ENCODE measurements around the gene OR12D2. TPM values are rescaled to one million over a fixed set of nuclear protein-coding genes. Genes with fewer than 3 reads are reported as not detected.
"Not testable (repeated sequence)": the region's sequence is repeated elsewhere in the genome, so short reads cannot be mapped to it uniquely, and the experiment has no call there.

The OR12D2 gene
- total and polyA plus RNA-seq, 2 of the 4 experiments (the other 2 are of a cell fraction) = not detected

DNA sequence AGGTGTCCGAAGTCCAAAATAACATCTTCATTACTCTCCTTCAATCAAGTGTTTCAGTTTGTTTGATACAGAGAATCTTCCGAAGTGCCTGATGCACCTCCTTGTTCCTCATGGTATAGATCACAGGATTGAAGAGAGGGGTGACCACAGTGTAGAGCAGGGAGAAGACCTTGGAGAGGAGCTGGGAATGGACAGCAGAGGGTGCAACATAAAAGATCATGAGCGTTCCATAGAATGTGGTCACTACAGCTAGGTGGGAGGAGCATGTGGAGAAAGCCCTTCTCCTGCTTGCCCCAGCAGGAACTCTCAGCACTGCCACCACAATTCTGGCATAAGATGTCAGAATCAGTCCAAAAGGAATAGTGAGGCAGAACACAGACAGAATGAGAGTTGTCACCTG is 31.2 kb downstream of the OR12D2 start:
- no peak overlapping the region for H3K56ac ChIP-seq (ENCODE audit: extremely low read depth, insufficient read depth, low read length)
- no peak overlapping the region for H4K5ac ChIP-seq (ENCODE audit: low read depth, low read length)
- H3K4me3 ChIP-seq (ENCODE audit: insufficient read depth, low read depth, low read length) = no peak overlapping the region
- DNase-seq (no peak), ATAC-seq (ENCODE audit: low read depth) (no peak)
- no peak overlapping the region for H3K9ac ChIP-seq (ENCODE audit: low read depth, low read length)
- no peak overlapping the region for H2BK5ac ChIP-seq (ENCODE audit: low read depth, low read length, poor library complexity, severe bottlenecking)
- intact Hi-C loops (cut with micrococcal nuclease) (no loop called here), in situ Hi-C loops (cut with MboI; ENCODE audit: low sequenced_read_pairs) (no loop called here), dilution Hi-C loops (cut with HindIII; ENCODE audit: low sequenced_read_pairs, unreplicated experiment) (no loop called here)
- no peaks in the 10 kb centered on the region for H3K4me1 ChIP-seq (ENCODE audit: control insufficient read depth, insufficient read depth, low read length)
- CTCF ChIA-PET = no interaction called here
- H3K18ac ChIP-seq (ENCODE audit: low read depth, low read length) = no peak overlapping the region
- no peak overlapping the region for H4K91ac ChIP-seq (ENCODE audit: insufficient read depth, low read depth, low read length)
- H2BK15ac ChIP-seq (ENCODE audit: low read depth, low read length) = no peak overlapping the region
- no peak overlapping the region for H3K4me2 ChIP-seq (ENCODE audit: low read depth, low read length)
- no peak overlapping the region for H3K27ac ChIP-seq (ENCODE audit: insufficient read depth, low read length)
- H2BK120ac ChIP-seq (ENCODE audit: low read depth, low read length) = no peak overlapping the region
- BruUV-seq (replicated peaks) = no TSS peak
- no peak overlapping the region for H2AK9ac ChIP-seq (replicated peaks; ENCODE audit: low read depth, low read length, poor library complexity)
- H3K27me3 ChIP-seq (ENCODE audit: control insufficient read depth, insufficient read depth, low read length) = no peaks in the 10 kb centered on the region
- TF ChIP-seq CEBPB (IDR thresholded peaks at IDR 0.05; ENCODE audit: low read depth, low read length) = no peak
- TF ChIP-seq POLR2A (IDR thresholded peaks at IDR 0.05; ENCODE audit: low read depth, low read length) = no peak
- TF ChIP-seq MXI1 (IDR thresholded peaks at IDR 0.05; ENCODE audit: borderline replicate concordance, low read depth, low read length) = no peak
- no peak for TF ChIP-seq RFX5 (IDR thresholded peaks at IDR 0.05; ENCODE audit: low read depth, low read length)
- TF ChIP-seq FOS (IDR thresholded peaks at IDR 0.05; ENCODE audit: low read depth, low read length) = no peak
- TF ChIP-seq CHD1 (IDR thresholded peaks at IDR 0.05; ENCODE audit: low read depth, low read length) = no peak
- no peak for TF ChIP-seq BHLHE40 (IDR thresholded peaks at IDR 0.05; ENCODE audit: low read depth, low read length)
- TF ChIP-seq, protein P1, sequence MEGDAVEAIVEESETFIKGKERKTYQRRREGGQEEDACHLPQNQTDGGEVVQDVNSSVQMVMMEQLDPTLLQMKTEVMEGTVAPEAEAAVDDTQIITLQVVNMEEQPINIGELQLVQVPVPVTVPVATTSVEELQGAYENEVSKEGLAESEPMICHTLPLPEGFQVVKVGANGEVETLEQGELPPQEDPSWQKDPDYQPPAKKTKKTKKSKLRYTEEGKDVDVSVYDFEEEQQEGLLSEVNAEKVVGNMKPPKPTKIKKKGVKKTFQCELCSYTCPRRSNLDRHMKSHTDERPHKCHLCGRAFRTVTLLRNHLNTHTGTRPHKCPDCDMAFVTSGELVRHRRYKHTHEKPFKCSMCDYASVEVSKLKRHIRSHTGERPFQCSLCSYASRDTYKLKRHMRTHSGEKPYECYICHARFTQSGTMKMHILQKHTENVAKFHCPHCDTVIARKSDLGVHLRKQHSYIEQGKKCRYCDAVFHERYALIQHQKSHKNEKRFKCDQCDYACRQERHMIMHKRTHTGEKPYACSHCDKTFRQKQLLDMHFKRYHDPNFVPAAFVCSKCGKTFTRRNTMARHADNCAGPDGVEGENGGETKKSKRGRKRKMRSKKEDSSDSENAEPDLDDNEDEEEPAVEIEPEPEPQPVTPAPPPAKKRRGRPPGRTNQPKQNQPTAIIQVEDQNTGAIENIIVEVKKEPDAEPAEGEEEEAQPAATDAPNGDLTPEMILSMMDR (conservative IDR thresholded peaks at IDR 0.05; ENCODE audit: low read depth, low read length) = no peak
- no peak overlapping the region for H2AK5ac ChIP-seq (ENCODE audit: low read depth, low read length)
- H3K9me1 ChIP-seq (ENCODE audit: insufficient read depth, low read length) = no peaks in the 10 kb centered on the region
- POLR2A ChIA-PET (ENCODE audit: unreplicated experiment) = no interaction called here
- no peak overlapping the region for H4K8ac ChIP-seq (ENCODE audit: low read depth in 2 of 2, low read length in 2 of 2)
- no peak overlapping the region for H3K4ac ChIP-seq (ENCODE audit: low read depth, low read length)
- no CpG with 5 or more reads among the region's 3 CpGs for WGBS, 2 experiments (ENCODE audit: extremely low coverage in 2 of 2, insufficient read length in 1 of 2)
- no peaks in the 10 kb centered on the region for H3K36me3 ChIP-seq (ENCODE audit: control insufficient read depth, insufficient read depth, low read length)
- no peak overlapping the region for H2AFZ ChIP-seq (replicated peaks; ENCODE audit: low read length, poor library complexity)
- no peaks in the 10 kb centered on the region for H3K79me1 ChIP-seq (ENCODE audit: low read depth in 1 of 2, low read length in 2 of 2)
- H4K20me1 ChIP-seq (ENCODE audit: insufficient read depth, low read length) = no peaks in the 10 kb centered on the region
- no peak overlapping the region for H3K23ac ChIP-seq (ENCODE audit: low read depth, low read length)
- H2BK20ac ChIP-seq (ENCODE audit: low read depth, low read length) = no peak overlapping the region
- peaks cover 6% of the 10 kb centered on the region for H3K9me3 ChIP-seq (ENCODE audit: control insufficient read depth, insufficient read depth, low read length)
- no peak overlapping the region for H3K14ac ChIP-seq (replicated peaks; ENCODE audit: low read depth, low read length)

DNA sequence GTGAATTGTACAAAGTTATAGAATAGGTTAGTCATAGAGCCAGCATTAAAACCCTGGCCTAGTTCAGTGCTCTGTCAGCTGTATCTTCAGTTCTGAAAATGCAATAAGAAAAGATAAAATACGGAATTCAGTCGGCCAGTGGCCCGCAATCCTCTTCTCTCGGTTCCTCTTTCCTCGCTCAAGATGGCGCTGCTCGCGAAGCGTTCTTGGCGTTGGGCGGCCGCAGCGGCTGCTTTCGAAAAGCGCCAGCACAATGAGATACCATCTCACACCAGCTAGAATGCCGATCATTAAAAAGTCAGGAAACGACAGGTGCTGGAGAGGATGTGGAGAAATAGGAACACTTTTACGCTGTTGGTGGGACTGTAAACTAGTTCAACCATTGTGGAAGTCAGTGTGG is 41.3 kb downstream of the OR12D2 start:
- BruUV-seq (replicated peaks); H3K4ac ChIP-seq (ENCODE audit: low read depth, low read length); H3K4me3 ChIP-seq (ENCODE audit: insufficient read depth, low read depth, low read length); dilution Hi-C loops (cut with HindIII; ENCODE audit: low sequenced_read_pairs, unreplicated experiment); H3K56ac ChIP-seq (ENCODE audit: extremely low read depth, insufficient read depth, low read length); CTCF ChIA-PET; H2AK5ac ChIP-seq (ENCODE audit: low read depth, low read length); in situ Hi-C loops (cut with MboI; ENCODE audit: low sequenced_read_pairs); H3K27me3 ChIP-seq (ENCODE audit: control insufficient read depth, insufficient read depth, low read length); H3K23ac ChIP-seq (ENCODE audit: low read depth, low read length); H2BK5ac ChIP-seq (ENCODE audit: low read depth, low read length, poor library complexity, severe bottlenecking); H4K91ac ChIP-seq (ENCODE audit: insufficient read depth, low read depth, low read length); H4K20me1 ChIP-seq (ENCODE audit: insufficient read depth, low read length); H3K9me1 ChIP-seq (ENCODE audit: insufficient read depth, low read length); intact Hi-C loops (cut with micrococcal nuclease); H4K8ac ChIP-seq (ENCODE audit: low read depth in 2 of 2, low read length in 2 of 2); ATAC-seq (ENCODE audit: low read depth); H3K9ac ChIP-seq (ENCODE audit: low read depth, low read length); H2BK120ac ChIP-seq (ENCODE audit: low read depth, low read length); H3K36me3 ChIP-seq (ENCODE audit: control insufficient read depth, insufficient read depth, low read length); H3K27ac ChIP-seq (ENCODE audit: insufficient read depth, low read length); H2AK9ac ChIP-seq (replicated peaks; ENCODE audit: low read depth, low read length, poor library complexity); POLR2A ChIA-PET (ENCODE audit: unreplicated experiment); H3K4me2 ChIP-seq (ENCODE audit: low read depth, low read length); H2BK20ac ChIP-seq (ENCODE audit: low read depth, low read length); H3K18ac ChIP-seq (ENCODE audit: low read depth, low read length); H3K14ac ChIP-seq (replicated peaks; ENCODE audit: low read depth, low read length); H4K5ac ChIP-seq (ENCODE audit: low read depth, low read length); H3K4me1 ChIP-seq (ENCODE audit: control insufficient read depth, insufficient read depth, low read length); DNase-seq; H3K79me1 ChIP-seq (ENCODE audit: low read depth in 1 of 2, low read length in 2 of 2); H2AFZ ChIP-seq (replicated peaks; ENCODE audit: low read length, poor library complexity); H2BK15ac ChIP-seq (ENCODE audit: low read depth, low read length): not testable (repeated sequence)
- WGBS, 2 experiments (ENCODE audit: extremely low coverage in 2 of 2, insufficient read length in 1 of 2) = 40% methylated on average over 4 of the region's 18 CpGs; no CpG with 5 or more reads in 1 of the 2 experiments
- H3K9me3 ChIP-seq (ENCODE audit: control insufficient read depth, insufficient read depth, low read length) = peaks cover 15% of the 10 kb centered on the region

All from IMR-90 (cell line).